ENCODE measurements around the gene VIL1. TPM values are rescaled to one million over a fixed set of nuclear protein-coding genes. Genes with fewer than 3 reads are reported as not detected.
A peak's percentile ranks its signal among the peaks of the same experiment; 100 is the strongest.

Gene VIL1
- total RNA-seq, 2 experiments from 2014 or later: not detected

- Mint-ChIP-seq H3K4me3 (peak overlapping the region; percentile 38), H3K4me1 (ENCODE audit: low read depth) (peaks cover 5% of the 10 kb centered on the region), H3K27me3 (ENCODE audit: low read depth) (no peaks in the 10 kb centered on the region), H3K9me3 (no peaks in the 10 kb centered on the region), H3K36me3 (ENCODE audit: low read depth) (no peaks in the 10 kb centered on the region), H3K27ac (no peak overlapping the region)
- no peak for DNase-seq
- intact Hi-C loops (cut with micrococcal nuclease): no loop called here
- CTCF ChIA-PET: interaction anchor here (0.9 kb wide), 1 partner anchor 86 kb away, joined by 3 read pairs; no protein-coding TSS in a partner anchor
These were observed 31.3 kb upstream of the VIL1 start for GRCh38 chr2:218387369-218388194.

DNA sequence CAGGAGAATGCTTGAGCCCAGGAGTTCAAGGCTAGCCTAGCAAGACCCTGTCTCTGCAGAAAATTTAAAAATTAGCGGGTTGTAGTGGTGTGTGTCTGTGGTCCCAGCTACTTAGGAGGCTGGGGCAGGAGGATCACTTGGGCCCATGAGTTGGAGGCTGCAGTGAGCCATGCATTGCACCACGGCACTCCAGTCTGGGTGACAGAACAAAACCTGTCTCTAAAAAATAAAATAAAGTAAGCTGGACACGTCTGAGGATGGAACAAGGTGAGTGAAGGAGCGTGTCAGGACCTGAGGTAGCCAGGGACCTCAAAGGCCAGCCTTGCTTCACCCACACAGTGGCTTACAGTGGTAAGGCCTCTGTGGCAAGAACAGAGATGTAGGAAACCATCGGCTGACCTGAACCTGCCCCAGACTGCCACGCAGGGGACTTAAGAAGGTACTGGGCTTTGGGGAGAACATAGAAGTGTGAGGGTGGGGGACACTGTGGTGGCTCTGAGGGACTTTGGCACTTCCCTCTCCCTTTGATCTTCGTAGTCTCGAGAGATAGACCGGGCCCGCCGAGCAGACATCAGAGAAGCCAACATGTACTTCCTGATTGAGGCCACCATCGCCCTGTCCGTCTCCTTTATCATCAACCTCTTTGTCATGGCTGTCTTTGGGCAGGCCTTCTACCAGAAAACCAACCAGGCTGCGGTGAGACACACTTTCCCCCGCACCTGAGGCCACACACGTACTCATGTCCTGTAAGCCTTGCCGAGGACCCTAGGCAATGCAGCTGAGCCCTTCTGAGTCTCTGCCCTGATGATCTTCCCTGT, 29.4 kb upstream of the VIL1 start:
- H3K4me3 Mint-ChIP-seq: no peak overlapping the region
- H3K27me3 Mint-ChIP-seq (ENCODE audit: low read depth): no peaks in the 10 kb centered on the region
- CTCF ChIA-PET: interaction anchor here (1.3 kb wide), 1 partner anchor 97 kb away, joined by 3 read pairs; the partner anchor contains the start of gene TMBIM1
- no peaks in the 10 kb centered on the region for H3K36me3 Mint-ChIP-seq (ENCODE audit: low read depth)
- DNase-seq: no peak
- H3K27ac Mint-ChIP-seq: no peak overlapping the region
- no peaks in the 10 kb centered on the region for H3K9me3 Mint-ChIP-seq
- H3K4me1 Mint-ChIP-seq (ENCODE audit: low read depth): peaks cover 5% of the 10 kb centered on the region
- intact Hi-C loops (cut with micrococcal nuclease): loop anchor here (10.0 kb wide), 1 partner anchor 865 kb away; the partner anchor contains the start of genes TUBA4A and TUBA4B

DNA sequence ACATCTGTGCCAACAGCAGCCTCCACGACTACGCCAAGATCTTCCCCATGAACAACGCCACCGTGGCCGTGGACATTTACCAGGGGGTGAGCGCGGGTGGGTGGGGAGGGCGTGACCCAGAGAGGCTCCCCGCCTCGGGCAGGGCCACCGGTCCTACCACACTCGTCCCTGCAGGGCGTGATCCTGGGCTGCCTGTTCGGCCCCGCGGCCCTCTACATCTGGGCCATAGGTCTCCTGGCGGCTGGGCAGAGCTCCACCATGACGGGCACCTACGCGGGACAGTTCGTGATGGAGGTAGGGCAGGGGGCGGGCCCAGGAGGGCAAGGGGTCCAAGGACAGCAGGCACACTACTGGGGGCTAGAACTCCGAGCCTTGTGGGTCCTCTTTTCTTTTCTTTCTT, 27.7 kb upstream of the VIL1 start:
- Mint-ChIP-seq H3K4me3 (no peak overlapping the region), H3K27ac (no peak overlapping the region), H3K27me3 (ENCODE audit: low read depth) (no peaks in the 10 kb centered on the region), H3K4me1 (ENCODE audit: low read depth) (peaks cover 9% of the 10 kb centered on the region), H3K36me3 (ENCODE audit: low read depth) (no peaks in the 10 kb centered on the region), H3K9me3 (no peaks in the 10 kb centered on the region)
- intact Hi-C loops (cut with micrococcal nuclease): loop anchor here (10.0 kb wide), 1 partner anchor 864 kb away; the partner anchor contains the start of genes TUBA4A and TUBA4B
- no peak for DNase-seq
- CTCF ChIA-PET: no interaction called here

DNA sequence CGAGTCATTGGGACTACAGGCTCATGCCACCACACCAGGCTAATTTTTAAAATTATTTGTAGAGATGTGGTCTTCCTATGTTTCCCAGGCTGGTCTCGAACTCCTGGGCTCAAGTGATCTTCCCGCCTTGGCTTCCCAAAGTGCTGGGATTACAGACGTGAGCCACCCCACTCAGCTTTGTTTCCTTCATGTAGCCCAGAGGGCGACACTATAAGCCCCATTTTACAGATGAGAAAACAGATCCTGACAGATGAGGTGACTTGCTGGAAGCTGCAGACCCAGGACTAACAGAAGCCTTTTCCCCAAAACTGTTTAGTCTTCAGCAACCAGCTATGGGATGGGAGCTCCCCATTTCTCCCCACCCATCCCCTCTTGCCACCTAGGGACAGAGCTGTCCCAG, 26.5 kb upstream of the VIL1 start:
- Mint-ChIP-seq H3K27me3 (ENCODE audit: low read depth) (peaks cover 5% of the 10 kb centered on the region), H3K4me3 (no peak overlapping the region), H3K36me3 (ENCODE audit: low read depth) (no peaks in the 10 kb centered on the region), H3K4me1 (ENCODE audit: low read depth) (peaks cover 16% of the 10 kb centered on the region), H3K27ac (no peak overlapping the region), H3K9me3 (no peaks in the 10 kb centered on the region)
- intact Hi-C loops (cut with micrococcal nuclease): loop anchor here (10.0 kb wide), 1 partner anchor 862 kb away; the partner anchor contains the start of genes TUBA4A and TUBA4B
- DNase-seq: no peak
- CTCF ChIA-PET: interaction anchor here (0.7 kb wide), 1 partner anchor 14 kb away, joined by 3 read pairs; no protein-coding TSS in a partner anchor

- Mint-ChIP-seq H3K4me3 (no peak overlapping the region), H3K36me3 (ENCODE audit: low read depth) (no peaks in the 10 kb centered on the region), H3K9me3 (no peaks in the 10 kb centered on the region), H3K4me1 (ENCODE audit: low read depth) (peaks cover 20% of the 10 kb centered on the region), H3K27ac (no peak overlapping the region), H3K27me3 (ENCODE audit: low read depth) (peaks cover 11% of the 10 kb centered on the region)
- DNase-seq: no peak
- CTCF ChIA-PET: interaction anchor here (0.6 to 1.9 kb wide), 5 partner anchors 14 to 915 kb away, joined by 3 to 10 read pairs (median 3); partner anchors contain the start of gene TMBIM1
- intact Hi-C loops (cut with micrococcal nuclease): loop anchor here (10.0 kb wide), 1 partner anchor 862 kb away; the partner anchor contains the start of genes TUBA4A and TUBA4B
These were observed 25.9 kb upstream of the VIL1 start for GRCh38 chr2:218392891-218393462.

- Mint-ChIP-seq H3K9me3 (no peaks in the 10 kb centered on the region), H3K27ac (no peak overlapping the region), H3K4me3 (no peak overlapping the region), H3K36me3 (ENCODE audit: low read depth) (no peaks in the 10 kb centered on the region), H3K27me3 (ENCODE audit: low read depth) (peaks cover 11% of the 10 kb centered on the region), H3K4me1 (ENCODE audit: low read depth) (peaks cover 22% of the 10 kb centered on the region)
- CTCF ChIA-PET: interaction anchor here (0.6 to 1.9 kb wide), 5 partner anchors 90 to 914 kb away, joined by 3 to 10 read pairs (median 3); partner anchors contain the start of gene TMBIM1
- no peak for DNase-seq
- intact Hi-C loops (cut with micrococcal nuclease): loop anchor here (10.0 kb wide), 1 partner anchor 861 kb away; the partner anchor contains the start of genes TUBA4A and TUBA4B
These were observed 25.1 kb upstream of the VIL1 start for GRCh38 chr2:218393750-218394290.

DNA sequence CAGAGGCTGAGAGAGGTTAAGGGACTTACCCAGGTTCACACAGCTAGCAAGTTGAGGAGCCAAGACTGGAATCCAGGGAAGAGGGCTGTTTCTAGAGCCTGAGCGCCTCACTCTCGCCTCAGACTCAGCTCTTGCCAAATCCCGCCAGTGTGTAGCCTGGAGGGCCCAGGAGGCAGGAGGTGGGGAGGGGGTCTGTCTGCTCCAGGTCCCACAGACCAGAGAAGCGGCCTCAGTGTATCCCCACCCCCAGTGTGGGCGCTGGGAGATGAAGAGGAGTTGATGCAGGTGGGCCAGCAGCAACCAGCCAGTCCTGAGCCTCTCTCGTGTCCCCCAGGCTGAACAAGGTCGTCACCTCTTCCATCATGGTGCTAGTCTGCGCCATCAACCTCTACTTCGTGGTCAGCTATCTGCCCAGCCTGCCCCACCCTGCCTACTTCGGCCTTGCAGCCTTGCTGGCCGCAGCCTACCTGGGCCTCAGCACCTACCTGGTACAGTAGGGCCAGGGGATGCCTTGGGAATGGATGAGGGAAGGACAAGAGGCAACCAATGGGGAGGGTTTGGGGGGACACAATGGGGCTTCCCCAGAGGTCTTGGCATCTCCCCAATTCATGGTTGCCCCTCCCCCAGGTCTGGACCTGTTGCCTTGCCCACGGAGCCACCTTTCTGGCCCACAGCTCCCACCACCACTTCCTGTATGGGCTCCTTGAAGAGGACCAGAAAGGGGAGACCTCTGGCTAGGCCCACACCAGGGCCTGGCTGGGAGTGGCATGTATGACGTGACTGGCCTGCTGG, 24.4 kb upstream of the VIL1 start:
- H3K27me3 Mint-ChIP-seq (ENCODE audit: low read depth): peaks cover 11% of the 10 kb centered on the region
- no peaks in the 10 kb centered on the region for H3K9me3 Mint-ChIP-seq
- peaks cover 22% of the 10 kb centered on the region for H3K4me1 Mint-ChIP-seq (ENCODE audit: low read depth)
- DNase-seq: no peak
- intact Hi-C loops (cut with micrococcal nuclease): loop anchor here (5.0 to 10.0 kb wide), 3 partner anchors 77 to 860 kb away; partner anchors contain the start of genes TUBA4A and TUBA4B
- no peaks in the 10 kb centered on the region for H3K36me3 Mint-ChIP-seq (ENCODE audit: low read depth)
- H3K4me3 Mint-ChIP-seq: no peak overlapping the region
- peak overlapping the region; percentile 26 for H3K27ac Mint-ChIP-seq
- CTCF ChIA-PET: interaction anchor here (0.9 to 1.9 kb wide), 4 partner anchors 21 to 137 kb away, joined by 3 to 10 read pairs (median 6); partner anchors contain the start of gene TMBIM1

DNA sequence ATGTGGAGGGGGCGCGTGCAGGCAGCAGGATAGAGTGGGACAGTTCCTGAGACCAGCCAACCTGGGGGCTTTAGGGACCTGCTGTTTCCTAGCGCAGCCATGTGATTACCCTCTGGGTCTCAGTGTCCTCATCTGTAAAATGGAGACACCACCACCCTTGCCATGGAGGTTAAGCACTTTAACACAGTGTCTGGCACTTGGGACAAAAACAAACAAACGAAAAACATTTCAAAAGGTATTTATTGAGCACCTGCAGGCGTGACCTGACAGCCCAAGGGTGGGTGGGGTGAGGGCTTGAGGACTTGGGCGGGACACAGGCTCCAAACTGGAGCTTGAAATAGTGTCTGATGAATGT, 23.9 kb upstream of the VIL1 start:
- peaks cover 11% of the 10 kb centered on the region for H3K27me3 Mint-ChIP-seq (ENCODE audit: low read depth)
- intact Hi-C loops (cut with micrococcal nuclease): loop anchor here (5.0 to 10.0 kb wide), 3 partner anchors 78 to 860 kb away; partner anchors contain the start of genes TUBA4A and TUBA4B
- H3K9me3 Mint-ChIP-seq: no peaks in the 10 kb centered on the region
- CTCF ChIA-PET: interaction anchor here (0.9 to 1.0 kb wide), 2 partner anchors 22 to 25 kb away, joined by 3 read pairs; no protein-coding TSS in a partner anchor
- peaks cover 22% of the 10 kb centered on the region for H3K4me1 Mint-ChIP-seq (ENCODE audit: low read depth)
- no peak for DNase-seq
- no peaks in the 10 kb centered on the region for H3K36me3 Mint-ChIP-seq (ENCODE audit: low read depth)
- H3K27ac Mint-ChIP-seq: peak overlapping the region; percentile 26
- no peak overlapping the region for H3K4me3 Mint-ChIP-seq

DNA sequence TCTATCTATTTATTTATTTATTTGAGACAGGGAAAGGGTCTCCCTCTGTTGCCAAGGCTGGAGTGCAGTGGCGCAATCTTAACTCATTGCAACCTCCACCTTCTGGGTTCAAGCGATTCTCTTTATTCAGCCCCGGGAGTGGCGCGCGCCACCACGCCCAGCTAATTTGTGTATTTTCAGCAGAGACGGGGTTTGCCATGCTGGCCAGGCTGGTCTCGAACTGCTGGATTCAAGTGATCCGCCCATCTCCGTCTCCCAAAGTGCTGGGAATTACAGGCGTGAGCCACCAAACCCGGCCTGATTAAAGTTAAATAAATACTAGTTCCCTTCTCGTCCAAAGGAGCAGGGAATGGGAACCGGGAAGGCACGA, 23.5 kb upstream of the VIL1 start:
- CTCF ChIA-PET: interaction anchor here (0.9 to 1.0 kb wide), 2 partner anchors 22 to 25 kb away, joined by 3 read pairs; no protein-coding TSS in a partner anchor
- peaks cover 23% of the 10 kb centered on the region for H3K4me1 Mint-ChIP-seq (ENCODE audit: low read depth)

DNA sequence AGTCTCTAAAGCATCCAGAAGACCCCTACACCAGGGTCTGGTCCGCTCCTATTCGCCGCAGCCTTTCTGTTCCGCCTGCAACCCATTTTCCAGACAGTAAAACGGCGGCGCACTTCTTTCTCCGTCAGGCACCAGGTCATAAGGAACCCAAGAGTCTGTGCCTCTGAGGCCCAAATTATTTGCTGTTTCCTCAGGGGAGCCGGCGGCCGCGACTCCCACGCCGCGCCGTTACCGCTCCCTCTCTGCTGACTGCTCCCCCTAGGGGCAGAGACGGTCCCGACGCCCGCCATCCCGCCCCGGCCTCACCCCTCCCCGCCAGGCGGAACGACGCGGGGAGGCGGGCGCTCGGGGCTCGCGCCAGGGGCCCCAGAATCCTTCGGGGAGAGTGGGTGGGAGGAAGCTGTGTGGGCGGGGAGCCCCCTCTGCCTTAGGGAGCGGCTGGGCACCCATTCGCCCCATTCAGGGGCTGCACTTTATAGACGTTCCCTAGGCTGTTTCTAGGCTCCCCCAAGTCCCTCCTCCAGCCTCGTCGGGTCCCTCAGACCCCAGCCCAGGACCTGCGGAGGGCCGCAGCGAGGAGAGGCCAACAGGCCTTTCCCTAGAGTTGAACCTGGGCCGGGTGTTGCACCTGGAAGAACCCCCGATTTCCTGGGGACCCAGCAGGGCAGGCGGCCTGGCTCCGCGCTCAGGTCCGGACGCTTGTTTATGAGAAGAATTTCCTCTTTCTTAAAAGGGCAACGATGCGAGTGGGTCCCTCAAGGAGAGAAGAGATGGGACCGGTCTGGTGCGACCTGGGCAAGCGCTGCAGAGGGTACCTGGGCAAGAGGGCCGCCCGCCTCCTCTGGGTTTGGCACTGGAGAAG, 22.9 kb upstream of the VIL1 start:
- intact Hi-C loops (cut with micrococcal nuclease): loop anchor here (1.0 to 10.0 kb wide), 13 partner anchors 10 to 859 kb away; partner anchors contain the start of genes AAMP, CNOT9, PNKD and TMBIM1
- no peaks in the 10 kb centered on the region for H3K36me3 Mint-ChIP-seq (ENCODE audit: low read depth)
- H3K4me1 Mint-ChIP-seq (ENCODE audit: low read depth): peaks cover 25% of the 10 kb centered on the region
- no peaks in the 10 kb centered on the region for H3K9me3 Mint-ChIP-seq
- peaks cover 11% of the 10 kb centered on the region for H3K27me3 Mint-ChIP-seq (ENCODE audit: low read depth)
- CTCF ChIA-PET: interaction anchor here (0.6 to 2.1 kb wide), 10 partner anchors 26 to 276 kb away, joined by 3 to 9 read pairs (median 4); partner anchors contain the start of genes CATIP and TMBIM1
- DNase-seq: peak; percentile 95
- H3K27ac Mint-ChIP-seq: peak overlapping the region; percentile 92
- peak overlapping the region; percentile 88 for H3K4me3 Mint-ChIP-seq

More for the DNA sequence above, 23.5 kb upstream of the VIL1 start:
- DNase-seq: no peak
- Mint-ChIP-seq H3K4me3 (peak overlapping the region; percentile 88), H3K36me3 (ENCODE audit: low read depth) (no peaks in the 10 kb centered on the region), H3K27ac (no peak overlapping the region), H3K27me3 (ENCODE audit: low read depth) (peaks cover 11% of the 10 kb centered on the region), H3K9me3 (no peaks in the 10 kb centered on the region)
- intact Hi-C loops (cut with micrococcal nuclease): loop anchor here (5.0 to 10.0 kb wide), 3 partner anchors 78 to 859 kb away; partner anchors contain the start of genes TUBA4A and TUBA4B

All from activated naive CD4-positive, alpha-beta T cell treated with anti-CD3 and anti-CD28 coated beads for 36 hours (primary cell).